ENCODE measurements around the gene SEC24C.

GRCh38 chr10:73798087-73798486, 53.9 kb downstream of the SEC24C start:
- TF ChIP-seq CTCF (IDR thresholded peaks at IDR 0.05) (no peak), POLR2A (IDR thresholded peaks at IDR 0.05) (no peak)
